PC-9 (cell line): ENCODE data around the gene RFPL3.
"Not testable (repeated sequence)": the region's sequence is repeated elsewhere in the genome, so short reads cannot be mapped to it uniquely, and the experiment has no call there.

Source experiments
- CTCF ChIP-seq: fragments of 200-600 bp; sonication (generic); conservative IDR thresholded peaks from 2 replicates; pipeline ENCODE4 v1.6.1; 2017; ENCODE audit warnings: mixed run types, antibody characterized with exemption, mild to moderate bottlenecking, moderate library complexity
- EZH2 ChIP-seq: fragments of 200-600 bp; sonication (generic); IDR thresholded peaks from 2 replicates; pipeline ENCODE4 v1.8.0; 2017; ENCODE audit warnings: antibody characterized with exemption, low read depth

GRCh38 chr22:32360096-32360495 is 2.4 kb downstream of the RFPL3 start:
- TF ChIP-seq CTCF, EZH2: not testable (repeated sequence)
